ENCODE measurements around the gene TTC23.

Gene TTC23

DNA sequence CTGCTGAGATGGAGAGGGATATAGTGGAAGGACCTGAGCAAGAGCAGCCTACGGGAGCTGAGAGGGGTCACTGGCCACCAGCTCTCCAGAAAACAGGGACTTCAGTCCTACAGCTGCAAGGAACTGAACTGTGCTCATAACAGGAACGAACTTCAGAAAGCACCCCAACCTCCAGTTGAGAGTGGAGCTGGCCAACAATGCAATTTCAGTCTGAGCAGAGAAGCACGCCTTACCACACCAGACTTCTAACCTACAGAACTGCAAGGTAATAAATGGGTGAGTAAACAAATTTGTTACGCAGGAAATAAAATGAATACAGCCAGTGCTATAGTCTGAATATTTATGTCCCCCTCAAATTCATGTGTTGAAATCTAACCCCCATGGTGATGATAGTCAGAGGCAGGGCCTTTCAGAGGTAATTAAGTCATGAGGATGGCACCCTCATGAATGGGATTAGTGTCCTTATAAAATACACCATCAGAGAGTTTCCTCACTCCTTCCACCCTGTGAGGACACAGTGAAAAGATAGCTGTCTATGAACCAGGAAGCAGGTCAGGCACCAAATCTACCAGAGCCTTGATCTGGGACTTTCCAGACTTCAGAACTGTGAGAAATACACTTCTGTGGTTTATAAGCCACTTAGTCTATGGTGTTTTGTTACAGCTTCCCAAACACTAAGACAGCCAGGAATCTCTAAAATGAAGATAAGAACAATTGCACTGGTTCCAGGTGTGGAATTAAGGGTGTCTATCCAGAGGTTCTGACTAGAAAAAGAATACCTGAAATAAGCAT, 85.9 kb downstream of the TTC23 start:
- no peak for DNase-seq

DNA sequence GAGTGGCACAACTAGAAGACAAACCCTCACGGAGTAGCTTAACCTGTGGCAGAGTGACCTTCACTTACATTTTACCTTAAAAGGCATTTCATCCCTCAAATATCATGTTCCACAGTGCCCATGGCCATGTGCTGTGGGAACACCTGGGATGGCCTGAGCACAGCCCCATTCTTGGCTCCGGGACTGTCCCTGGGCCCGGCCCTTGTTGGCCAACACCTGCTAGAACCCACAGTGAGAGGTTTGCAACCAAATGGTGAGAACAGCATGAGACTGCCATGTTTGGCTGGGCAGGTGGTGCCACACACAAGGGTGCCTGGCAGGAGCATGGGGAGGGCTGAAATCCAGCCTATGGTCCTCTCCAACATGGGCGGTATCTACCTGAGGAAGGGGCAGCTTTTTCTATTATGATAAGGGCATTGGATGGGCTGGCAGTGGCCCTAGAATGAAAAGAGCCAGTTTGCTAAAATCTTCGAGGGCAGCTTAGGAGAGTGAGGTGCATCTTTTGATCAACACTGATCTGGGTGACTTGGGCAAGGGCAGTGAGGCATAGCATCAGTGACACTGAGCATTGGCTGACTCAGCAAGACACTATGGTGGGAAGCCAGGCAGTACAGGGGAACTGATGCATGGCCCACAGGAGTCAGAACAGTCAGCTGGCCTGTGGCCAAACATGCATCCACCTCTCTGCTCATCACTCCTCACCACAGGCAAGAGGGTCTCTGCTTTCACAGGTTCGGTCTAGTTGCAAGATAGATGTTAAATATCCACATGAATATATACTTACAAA, 90.6 kb downstream of the TTC23 start:
- DNase-seq: no peak

DNA sequence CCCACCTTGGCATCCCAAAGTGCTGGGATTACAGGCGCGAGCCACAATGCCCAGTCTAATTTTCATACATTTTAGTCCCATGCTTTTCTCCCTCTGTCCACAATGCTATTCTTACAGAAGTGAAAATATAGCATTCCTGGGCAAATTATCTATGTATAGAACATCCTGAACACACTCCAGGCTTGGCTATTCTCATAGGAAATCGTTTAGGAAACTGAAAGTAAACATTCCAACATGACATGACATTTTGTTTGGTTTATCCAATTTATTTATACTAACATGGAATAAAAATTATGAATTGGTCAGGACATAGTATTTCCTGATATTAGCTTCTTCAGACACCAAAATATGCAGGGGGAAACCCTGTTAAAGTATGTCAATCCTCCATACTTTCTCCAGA, 91.9 kb downstream of the TTC23 start:
- DNase-seq: no peak

DNA sequence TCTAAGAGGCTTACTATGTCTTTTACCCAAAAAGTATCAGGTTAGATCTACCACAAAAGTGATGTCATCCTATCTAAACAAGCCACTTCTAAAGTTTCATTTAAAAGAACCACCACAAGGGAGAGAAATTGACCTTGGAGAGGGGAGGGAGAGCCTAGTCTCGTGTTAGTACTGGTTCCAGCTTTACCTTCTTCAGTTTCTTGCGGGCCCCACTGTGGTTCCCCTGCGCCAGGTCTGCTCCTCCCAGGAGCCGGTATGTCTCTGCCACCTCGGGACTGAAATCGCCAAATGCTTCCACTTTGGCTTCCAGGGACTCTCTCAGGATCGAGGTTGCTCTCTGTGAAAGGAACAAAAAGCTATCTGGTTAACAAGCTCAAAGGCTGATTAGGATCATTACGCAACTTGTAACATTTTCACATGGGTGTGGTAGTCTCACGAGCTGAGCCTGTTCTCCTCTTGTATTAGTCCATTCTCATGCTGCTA, 93.4 kb downstream of the TTC23 start:
- no peak for DNase-seq

DNA sequence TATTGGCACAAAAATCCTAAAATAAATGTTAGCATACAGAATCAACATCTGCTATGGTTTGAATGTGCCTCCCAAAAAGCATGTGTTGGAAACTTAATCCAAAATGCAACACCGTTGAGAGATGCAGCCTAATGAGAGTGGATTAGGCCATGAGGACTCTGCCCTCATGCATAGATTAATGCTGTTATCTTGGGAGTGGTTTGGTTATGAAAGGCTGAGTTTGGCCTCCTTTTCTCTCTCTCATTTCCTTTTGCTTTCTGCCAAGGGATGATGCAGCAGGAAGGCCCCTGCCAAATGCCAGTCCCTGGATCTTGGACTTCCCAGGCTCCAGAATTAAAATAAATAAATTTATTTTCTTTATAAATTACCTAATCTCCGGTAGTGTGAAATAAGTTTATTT, 95.1 kb downstream of the TTC23 start:
- no peak for DNase-seq

DNA sequence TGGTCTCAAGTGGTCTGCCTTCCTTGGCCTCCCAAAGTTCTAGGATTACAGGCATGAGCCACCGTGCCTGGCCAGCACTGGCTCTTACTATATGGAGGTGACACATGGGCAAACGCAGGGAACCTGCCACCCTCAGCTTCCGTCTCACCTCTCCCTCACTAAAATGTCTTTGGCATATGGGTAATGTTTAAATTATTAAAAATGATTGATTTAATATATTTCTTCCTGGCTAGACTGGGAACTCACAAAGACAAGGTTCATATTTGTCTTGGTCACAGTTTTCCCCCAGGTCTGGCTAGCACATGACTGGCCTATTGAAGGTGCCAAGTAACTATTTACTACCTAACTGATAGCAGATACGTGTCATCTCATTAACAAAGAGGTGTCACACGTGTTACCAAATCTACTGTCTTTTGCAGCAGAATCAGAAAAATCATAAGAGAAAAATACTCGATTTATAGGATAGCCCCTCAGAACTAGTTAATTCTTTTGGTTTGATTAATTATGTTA, 96.3 kb downstream of the TTC23 start:
- no peak for DNase-seq

DNA sequence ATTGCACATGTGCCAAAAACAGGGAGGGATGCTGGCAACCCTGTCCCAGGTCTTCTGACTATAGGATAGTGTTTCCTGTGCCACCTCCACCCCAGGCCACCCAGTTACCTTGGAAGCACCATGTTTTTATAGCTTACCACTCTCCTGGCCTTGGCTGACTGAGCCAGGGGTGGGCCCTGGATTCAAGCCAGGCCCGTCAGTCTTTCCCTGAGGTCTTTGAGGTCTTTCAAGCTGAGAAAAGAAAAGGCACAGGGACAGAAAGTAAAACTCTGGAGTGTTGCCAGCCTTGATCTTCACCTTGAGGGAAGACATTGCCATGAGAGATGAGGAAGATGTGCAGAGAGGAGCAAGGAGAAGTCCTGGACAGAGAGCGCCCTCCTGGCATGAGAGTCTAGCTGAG, 98.2 kb downstream of the TTC23 start:
- no peak for DNase-seq

DNA sequence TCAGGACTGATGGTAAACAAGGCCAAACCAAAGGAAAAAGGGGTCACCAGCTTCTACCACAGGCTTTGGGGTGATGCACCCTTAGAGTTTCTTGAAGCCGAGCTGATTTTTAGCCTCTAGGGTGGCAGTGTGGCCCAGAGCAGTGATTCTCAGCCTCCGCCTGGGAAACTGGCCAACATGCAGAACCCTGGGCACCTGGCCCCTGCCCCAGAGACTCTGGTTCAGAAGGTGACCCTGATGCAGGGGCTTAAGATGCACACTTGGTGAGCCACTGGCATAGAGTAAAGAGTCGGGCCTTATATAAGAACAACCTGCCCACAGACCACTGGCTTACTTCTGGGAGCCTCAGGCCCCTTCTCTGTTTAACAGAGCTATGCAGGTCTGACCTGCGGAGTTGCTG, 100.0 kb downstream of the TTC23 start:
- DNase-seq: no peak

DNA sequence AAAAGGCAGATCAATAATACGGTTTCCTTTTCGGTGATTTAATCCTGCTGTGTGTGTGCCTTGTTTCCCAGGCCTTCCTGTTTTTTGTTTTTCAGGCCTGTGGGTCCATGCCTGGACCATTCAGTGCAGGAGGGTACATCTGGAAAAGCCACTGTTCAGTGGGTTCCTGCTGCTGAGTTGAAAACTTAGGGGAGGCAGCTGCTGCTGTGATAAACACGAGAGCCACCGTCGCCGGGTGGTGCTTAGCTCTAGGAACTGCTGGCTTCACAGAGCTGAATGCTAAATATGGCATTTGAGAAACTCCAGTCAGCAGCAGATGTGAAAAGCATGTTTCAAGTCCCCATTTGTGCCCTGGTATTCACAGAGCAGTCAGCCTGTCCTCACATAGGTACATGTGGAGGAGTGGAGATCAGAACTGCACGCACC, 100.5 kb downstream of the TTC23 start:
- DNase-seq: no peak

DNA sequence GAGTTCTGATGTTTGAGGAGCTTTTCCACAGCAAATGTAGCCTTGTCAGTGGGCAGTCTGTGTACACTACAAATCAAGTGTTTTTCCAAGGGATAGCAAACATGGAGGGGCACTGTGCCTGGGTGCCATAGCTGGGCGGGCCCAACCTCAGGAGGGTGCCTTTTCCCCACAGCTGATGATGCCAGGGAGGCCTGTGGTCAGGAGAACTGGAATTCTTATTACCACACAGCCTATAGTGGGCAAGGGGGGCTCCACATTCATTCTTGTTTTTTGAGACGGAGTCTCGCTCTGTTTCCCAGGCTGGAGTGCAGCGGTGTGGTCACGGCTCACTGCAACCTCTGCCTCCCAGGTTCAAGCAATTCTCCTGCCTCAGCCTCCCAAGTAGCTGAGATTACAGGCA, 102.7 kb downstream of the TTC23 start:
- DNase-seq: no peak

DNA sequence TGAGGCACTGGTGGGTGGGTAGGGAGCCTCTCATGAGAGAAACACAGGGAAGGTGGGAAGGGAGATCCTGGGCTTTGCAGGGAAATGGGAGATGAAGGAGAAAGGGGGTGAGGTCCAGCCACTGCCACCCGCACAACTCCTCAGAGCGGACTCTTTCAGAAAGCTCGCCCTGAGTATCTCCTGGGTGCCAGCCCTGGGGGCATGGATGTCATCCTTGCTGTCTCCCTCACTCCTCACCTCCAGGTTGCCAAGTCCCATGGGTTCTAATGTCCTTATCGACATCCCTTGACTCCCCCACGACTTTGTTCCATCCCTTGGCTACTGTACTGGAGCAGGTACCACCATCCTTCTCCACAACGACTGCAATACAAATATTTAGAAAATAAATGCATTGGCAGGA, 103.6 kb downstream of the TTC23 start:
- DNase-seq: no peak

DNA sequence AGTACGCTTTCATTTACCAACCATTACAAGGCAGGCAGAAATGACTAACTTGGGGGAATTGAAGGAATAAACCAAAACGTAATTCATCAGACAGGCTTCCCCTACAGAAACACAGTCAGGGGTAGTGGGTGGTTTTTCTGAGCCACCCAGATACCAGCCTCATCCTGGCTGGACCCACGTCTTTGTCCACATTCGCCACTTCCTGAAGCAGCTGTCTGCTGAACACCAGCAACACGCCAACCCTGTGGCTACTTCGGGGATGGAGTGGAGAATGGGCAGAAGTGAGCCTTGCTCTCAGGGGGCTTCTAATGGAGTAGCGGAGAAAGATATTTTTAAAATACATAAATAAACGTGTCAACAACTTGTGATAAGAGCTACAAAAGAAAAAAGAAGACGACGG, 104.4 kb downstream of the TTC23 start:
- no peak for DNase-seq

DNA sequence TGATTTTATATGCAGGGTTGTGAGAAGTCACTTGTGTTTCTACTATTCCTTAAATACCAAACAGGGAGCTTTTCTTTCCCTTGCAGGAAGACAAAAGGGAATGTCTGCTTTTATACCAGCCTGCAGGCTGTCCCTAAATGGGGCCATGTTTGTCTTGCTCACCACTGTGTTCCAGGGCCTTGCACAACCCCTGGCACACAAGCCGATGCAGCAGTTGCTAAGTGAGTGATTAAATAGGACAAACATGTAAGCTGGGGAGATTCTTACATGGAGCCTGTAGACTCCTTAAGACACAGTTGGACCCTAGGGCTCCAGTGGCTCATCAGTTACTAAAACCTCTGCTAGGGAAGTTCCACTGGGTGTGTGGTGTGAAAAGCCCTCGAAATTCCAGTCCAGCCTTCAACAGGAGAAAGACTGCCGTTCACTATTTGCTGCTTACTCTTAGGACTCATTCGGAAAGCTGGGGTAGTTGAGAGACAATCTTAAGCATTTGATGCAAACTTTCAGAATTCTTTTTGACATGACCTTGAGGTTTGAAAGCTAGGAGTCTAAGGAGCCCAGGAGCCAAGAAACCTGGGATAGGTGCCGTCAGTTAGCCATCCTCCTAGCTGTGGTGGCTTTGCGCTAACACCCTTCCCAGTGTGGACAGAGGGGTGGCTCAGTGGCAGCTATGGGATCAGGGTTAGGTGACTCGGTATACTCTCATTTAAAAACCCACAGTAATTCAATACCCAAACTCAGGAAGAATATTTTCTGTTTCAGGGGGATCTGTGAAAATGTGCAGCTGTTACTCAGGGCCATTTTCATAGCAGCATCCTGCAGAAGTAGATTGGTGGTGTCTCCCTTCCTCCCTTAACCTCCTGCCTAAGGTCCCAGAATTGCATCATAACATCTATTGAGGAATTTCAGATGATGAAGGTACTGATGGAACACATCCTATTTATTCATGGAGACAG, 105.4 kb downstream of the TTC23 start:
- DNase-seq: no peak

DNA sequence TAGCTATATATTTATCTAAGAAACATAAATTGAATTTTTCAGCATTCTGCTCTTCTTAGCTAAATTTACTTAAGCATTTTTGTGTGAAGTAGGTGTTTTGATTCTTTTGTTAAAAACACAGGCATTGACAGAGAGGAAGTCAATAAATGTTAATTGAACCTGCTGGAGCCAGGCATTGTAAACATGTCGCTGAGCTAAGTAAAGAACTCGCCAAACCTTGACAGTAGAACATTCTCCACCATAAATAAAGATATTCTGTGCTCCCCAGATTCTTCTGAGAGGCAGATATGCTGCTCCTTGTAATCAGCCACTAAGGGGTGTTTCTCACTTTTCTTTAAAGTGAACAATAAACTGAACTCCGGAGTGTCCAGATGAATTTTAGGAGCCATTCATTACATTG, 106.1 kb downstream of the TTC23 start:
- DNase-seq: no peak

DNA sequence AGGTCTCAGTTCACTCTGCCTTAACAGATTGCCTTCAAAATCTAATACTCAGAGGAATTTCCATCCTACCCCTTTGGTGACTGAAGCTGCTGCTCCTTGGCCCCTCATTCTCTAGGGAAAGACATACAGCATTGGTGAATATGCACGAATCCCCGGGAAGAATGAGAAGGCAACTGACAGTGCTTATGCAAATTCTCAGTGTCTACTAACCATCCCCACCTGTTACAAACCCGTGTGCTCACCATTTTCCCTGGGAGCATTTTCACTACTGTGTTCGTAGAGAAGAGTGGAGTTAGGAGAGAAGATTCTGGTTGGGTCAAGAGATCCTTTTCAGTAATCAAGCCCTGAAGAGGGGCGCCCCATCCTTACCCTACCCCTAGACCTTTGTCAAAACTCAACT, 106.8 kb downstream of the TTC23 start:
- no peak for DNase-seq

DNA sequence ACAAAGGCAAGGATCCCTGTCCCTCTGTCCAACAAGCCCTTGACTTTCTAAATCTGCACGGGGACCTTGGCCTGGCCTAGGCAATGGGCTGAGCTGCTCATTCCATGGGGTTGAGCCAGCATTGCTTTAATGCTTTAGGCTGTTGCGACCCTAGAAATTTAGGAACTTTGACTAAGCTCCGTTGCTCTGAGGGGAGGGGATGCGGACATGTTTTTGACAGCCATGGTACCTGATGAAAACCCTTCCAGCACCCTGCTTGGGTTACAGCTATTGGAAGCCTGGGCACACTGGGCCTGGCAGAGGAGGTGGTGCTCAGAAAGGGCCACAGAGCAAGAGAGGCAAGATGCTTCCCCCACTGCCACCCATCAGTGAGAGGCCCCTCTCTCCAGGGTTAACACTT, 107.4 kb downstream of the TTC23 start:
- DNase-seq: no peak

DNA sequence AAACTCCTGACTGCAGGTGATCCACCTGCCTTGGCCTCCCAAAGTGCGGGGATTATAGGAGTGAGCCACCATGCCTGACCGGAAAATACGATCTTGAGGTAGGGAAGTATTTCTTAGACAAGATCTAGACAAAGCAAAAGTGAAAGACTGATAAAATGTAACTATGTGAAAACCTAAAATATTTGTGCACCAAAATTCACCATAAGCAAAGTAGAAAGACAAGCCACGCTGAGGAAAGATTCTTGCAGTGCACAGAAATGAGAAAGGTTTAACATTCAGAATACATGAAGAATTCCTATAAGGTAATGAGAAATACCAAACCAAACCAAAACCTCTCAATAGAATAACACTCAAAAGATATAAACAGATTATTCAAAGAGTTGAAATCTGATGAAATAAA, 108.8 kb downstream of the TTC23 start:
- no peak for DNase-seq

DNA sequence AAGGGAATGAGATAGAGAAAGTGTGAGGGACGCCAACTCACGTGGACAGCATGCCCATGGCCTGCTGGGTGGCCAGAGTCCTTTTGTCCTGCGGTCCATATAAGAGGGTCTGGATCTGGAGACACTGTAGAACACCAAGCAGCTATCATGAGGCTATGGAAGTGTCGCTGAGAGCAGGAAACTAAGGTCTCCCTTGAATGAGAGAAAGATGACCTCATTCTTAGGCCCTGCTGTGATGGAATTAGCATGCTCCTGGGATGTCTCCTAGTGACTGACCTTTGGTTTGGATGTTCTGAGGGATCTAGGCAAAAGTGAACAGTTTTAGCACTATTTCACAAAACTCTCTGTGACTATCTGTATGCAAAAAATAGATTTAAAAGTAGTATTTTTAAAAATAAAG, 110.1 kb downstream of the TTC23 start:
- DNase-seq: no peak

DNA sequence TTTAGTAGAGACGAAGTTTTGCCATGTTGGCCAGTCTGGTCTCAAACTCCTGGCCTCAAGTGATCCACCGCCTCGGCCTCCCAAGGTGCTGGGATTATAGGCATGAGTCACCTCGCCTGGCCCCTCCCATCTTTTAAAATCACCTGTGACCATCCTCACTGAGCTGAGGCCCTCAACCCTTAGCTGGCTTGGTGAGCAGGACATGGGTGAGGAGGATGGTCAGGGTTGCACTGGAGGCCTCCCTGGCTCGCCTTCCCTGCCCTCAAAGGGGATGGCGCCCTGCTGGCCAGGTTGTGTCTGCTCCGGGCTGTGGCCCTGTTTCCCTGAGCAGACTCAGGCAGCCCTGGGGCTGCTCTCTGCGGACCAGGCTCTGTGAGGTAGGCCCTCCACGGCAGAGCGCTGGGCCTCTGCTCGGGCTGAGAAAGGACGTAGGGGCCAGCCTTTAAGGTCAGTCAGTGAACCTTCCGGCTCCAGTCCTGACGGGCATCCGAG, 110.8 kb downstream of the TTC23 start:
- no peak for DNase-seq

DNA sequence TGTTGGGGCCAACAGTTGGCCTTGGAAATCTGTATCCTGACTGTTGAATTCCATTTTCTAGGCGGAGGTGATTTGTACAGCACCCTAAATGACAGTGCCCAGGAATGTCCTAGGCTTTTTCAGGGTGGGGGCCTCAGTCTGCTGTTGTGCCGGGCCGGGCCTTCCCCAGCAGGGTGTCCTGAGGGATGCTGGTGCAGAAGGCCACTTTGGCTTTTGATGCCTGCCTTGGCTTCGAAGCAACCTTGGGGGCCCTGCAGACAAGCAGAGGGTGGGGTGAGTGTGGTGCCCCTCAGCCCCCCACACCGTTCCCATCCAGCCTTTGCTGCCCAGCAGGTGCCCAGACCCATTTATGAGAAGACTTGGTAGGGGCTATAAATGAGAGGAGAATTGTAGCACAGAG, 111.5 kb downstream of the TTC23 start:
- no peak for DNase-seq

DNA sequence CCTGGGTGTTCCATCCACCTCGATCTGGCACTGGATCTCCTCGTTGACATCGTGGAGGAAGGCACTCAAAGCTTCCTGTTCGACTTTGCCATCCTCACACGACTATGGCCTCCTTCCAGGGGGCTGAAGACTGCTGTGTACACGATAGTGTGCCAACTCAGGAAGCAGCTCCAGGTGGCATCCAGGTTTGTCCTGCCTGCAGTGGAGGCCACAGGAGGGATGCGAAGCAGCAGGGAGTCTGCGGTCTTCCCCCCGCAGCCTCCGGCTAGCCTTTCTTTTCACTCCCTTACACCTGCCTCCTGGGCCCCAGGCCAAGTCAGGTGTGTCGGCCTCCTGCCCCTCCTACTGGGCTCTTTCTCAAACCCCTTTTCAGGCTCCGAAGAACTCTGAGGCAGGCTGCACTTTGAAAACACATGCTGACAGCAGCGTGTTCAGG, 112.3 kb downstream of the TTC23 start:
- DNase-seq: no peak

DNA sequence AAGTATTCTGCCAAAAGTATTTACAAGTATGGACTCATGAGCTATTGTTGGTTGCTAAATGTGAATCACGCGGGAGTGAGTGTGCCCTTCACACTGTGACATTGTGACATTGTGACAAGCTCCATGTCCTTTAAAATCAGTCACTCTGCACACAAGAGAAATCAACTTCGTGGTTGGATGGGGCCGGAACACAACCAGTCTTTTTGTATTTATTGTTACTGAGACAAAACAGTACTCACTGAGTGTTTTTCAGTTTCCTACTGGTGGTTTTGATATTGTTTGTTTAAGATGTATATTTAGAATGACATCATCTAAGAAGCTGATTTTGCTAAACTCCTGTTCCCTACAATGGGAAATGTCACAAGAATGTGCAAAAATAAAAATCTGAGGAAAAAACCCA, 114.2 kb downstream of the TTC23 start:
- no peak for DNase-seq

DNA sequence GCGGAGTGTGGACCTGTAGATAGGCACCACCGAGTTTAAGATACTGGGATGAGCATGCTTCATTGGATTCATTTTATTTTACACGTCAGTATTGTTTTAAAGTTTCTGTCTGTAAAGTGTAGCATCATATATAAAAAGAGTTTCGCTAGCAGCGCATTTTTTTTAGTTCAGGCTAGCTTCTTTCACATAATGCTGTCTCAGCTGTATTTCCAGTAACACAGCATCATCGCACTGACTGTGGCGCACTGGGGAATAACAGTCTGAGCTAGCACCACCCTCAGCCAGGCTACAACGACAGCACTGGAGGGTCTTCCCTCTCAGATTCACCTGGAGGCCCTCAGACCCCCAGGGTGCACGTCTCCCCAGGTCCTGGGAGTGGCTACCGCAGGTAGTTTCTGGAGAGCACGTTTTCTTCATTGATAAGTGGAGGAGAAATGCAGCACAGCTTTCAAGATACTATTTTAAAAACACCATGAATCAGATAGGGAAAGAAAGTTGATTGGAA, 115.0 kb downstream of the TTC23 start:
- DNase-seq: no peak

Data from bone marrow (tissue), 2 donors.